Osteoblast (primary cell): ENCODE data around the gene OSBP. TPM values are rescaled to one million over a fixed set of nuclear protein-coding genes. Genes with fewer than 3 reads are reported as not detected.

Experiments
- DNase-seq: peaks from one replicate; pipeline ENCODE4 v3.0.0; 2011; ENCODE audit warnings: low spot score, mixed read lengths; ENCODE audit not compliant: insufficient read length; ENCODE audit errors: missing footprints
- H2AFZ ChIP-seq: 2 replicates; pipeline ENCODE4 v1.6.0; 2011; ENCODE audit warnings: mild to moderate bottlenecking, low read length
- H3K27ac ChIP-seq: 2 replicates; pipeline ENCODE4 v1.5.1; 2011; ENCODE audit warnings: mild to moderate bottlenecking, low read depth, low read length, moderate library complexity
- H3K27me3 ChIP-seq: 2 replicates; pipeline ENCODE4 v1.6.0; 2012; ENCODE audit warnings: mild to moderate bottlenecking, control low read depth, inconsistent platforms, low read length, moderate library complexity; ENCODE audit not compliant: insufficient read depth
- H3K36me3 ChIP-seq: 2 replicates; pipeline ENCODE4 v1.5.1; 2011; ENCODE audit warnings: mild to moderate bottlenecking, low read length, control low read depth, moderate library complexity; ENCODE audit not compliant: insufficient read depth
- H3K4me1 ChIP-seq: 2 replicates; pipeline ENCODE4 v1.5.1; 2011; ENCODE audit warnings: mild to moderate bottlenecking, low read length, control low read depth, moderate library complexity; ENCODE audit not compliant: insufficient read depth
- H3K4me2 ChIP-seq: 2 replicates; pipeline ENCODE4 v1.6.0; 2011; ENCODE audit warnings: mild to moderate bottlenecking, low read length; ENCODE audit not compliant: insufficient read depth
- H3K4me3 ChIP-seq: fragments of 200-600 bp; sonication (generic); 3 replicates; pipeline ENCODE4 v1.5.1; 2012; ENCODE audit warnings: mild to moderate bottlenecking, low read length, inconsistent platforms; ENCODE audit not compliant: insufficient read depth
- H3K79me2 ChIP-seq: 2 replicates; pipeline ENCODE4 v1.6.0; 2012; ENCODE audit warnings: mild to moderate bottlenecking, low read length, control low read depth, inconsistent platforms; ENCODE audit not compliant: insufficient read depth
- H3K9me3 ChIP-seq: 2 replicates; pipeline ENCODE4 v1.5.1; 2011; ENCODE audit warnings: low read depth, low read length, control low read depth
- H4K20me1 ChIP-seq: 2 replicates; pipeline ENCODE4 v1.6.0; 2012; ENCODE audit warnings: mild to moderate bottlenecking, low read length, control low read depth; ENCODE audit not compliant: insufficient read depth
- total RNA-seq: library from RNA; depleted of rRNA; stranded (reverse); fragments of >200 nt; gene quantifications from 2 replicates; pipeline ENCODE4 v1.2.3, GENCODE V29; 2012
- TF ChIP-seq, protein P1 (sequence below): IDR thresholded peaks from 2 replicates; pipeline ENCODE4 v1.5.1; 2011; ENCODE audit warnings: mild to moderate bottlenecking, low read depth, low read length, moderate library complexity; ENCODE audit errors: extremely low read depth

Gene OSBP
- total RNA-seq, 1 donor = 35.1 TPM

DNA sequence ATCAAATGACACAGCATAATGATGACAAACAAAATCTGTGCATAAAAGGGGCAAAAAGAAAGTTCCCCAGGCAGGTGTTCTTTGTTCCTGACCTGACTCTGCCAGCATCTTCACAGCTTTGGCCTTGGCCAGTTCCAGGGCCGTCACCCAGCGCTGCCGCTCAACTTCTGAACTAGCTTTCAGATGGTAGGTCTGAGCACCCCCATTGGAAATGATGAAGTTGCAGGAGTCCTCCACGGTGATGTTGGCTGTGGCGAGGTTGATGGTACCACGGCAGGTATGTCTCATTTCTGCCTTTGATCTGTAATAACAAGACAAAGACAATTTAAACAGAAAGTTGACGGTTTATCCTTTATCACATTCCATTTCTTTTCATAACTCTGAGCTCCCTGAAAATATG lies 5.3 kb downstream of the OSBP start:
- TF ChIP-seq, protein P1, sequence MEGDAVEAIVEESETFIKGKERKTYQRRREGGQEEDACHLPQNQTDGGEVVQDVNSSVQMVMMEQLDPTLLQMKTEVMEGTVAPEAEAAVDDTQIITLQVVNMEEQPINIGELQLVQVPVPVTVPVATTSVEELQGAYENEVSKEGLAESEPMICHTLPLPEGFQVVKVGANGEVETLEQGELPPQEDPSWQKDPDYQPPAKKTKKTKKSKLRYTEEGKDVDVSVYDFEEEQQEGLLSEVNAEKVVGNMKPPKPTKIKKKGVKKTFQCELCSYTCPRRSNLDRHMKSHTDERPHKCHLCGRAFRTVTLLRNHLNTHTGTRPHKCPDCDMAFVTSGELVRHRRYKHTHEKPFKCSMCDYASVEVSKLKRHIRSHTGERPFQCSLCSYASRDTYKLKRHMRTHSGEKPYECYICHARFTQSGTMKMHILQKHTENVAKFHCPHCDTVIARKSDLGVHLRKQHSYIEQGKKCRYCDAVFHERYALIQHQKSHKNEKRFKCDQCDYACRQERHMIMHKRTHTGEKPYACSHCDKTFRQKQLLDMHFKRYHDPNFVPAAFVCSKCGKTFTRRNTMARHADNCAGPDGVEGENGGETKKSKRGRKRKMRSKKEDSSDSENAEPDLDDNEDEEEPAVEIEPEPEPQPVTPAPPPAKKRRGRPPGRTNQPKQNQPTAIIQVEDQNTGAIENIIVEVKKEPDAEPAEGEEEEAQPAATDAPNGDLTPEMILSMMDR = no peak
- no peak for DNase-seq
- peaks cover 55% of the 10 kb centered on the region for H3K36me3 ChIP-seq

DNA sequence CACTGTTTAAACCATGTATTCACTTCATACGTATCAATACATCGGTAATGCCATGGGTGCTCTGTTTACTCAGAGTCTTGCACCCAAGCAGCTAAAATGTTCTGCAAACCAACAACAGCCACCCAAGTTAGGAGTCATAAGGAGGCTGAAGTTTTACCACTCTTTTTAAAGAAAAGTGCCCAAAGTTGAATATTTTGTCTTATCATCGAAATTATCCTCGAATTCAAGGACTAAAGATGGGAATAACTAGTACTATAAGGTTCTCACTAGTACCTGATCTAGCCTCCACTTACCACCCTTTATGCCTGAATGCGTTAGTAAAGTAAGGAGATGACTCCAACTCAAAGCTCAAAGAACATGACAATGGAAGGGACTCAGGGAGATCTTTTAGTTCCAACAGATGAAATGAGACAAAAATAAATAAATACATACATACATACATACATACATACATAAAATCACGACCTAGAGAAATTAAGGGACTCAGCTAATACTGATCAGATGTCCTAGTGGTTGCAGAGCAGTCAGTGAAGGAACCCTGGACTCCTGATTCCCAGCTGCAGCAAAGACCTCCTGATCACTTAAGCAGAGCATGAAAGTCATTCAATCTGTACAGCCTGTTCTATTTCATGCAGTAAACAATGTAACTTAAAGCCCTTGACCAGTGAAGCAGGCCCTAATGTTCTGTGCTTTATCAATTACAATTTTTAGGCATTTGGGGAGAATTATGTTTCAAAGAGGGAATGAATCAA lies 7.7 kb downstream of the OSBP start:
- Histone ChIP-seq H3K4me3 (no peak overlapping the region), H2AFZ (no peak overlapping the region), H3K79me2 (peaks cover 84% of the 10 kb centered on the region), H3K4me1 (peaks cover 12% of the 10 kb centered on the region), H3K4me2 (no peak overlapping the region), H4K20me1 (peaks cover 49% of the 10 kb centered on the region), H3K27me3 (no peaks in the 10 kb centered on the region), H3K36me3 (peaks cover 69% of the 10 kb centered on the region), H3K27ac (no peak overlapping the region), H3K9me3 (no peaks in the 10 kb centered on the region)
- TF ChIP-seq, protein P1 = no peak
- no peak for DNase-seq

More for the DNA sequence above, 5.3 kb downstream of the OSBP start:
- Histone ChIP-seq H3K4me2 (no peak overlapping the region), H3K4me1 (peaks cover 32% of the 10 kb centered on the region), H3K27ac (no peak overlapping the region), H3K27me3 (no peaks in the 10 kb centered on the region), H3K79me2 (peaks cover 90% of the 10 kb centered on the region), H3K4me3 (no peak overlapping the region), H4K20me1 (peaks cover 64% of the 10 kb centered on the region), H2AFZ (no peak overlapping the region), H3K9me3 (no peaks in the 10 kb centered on the region)

DNA sequence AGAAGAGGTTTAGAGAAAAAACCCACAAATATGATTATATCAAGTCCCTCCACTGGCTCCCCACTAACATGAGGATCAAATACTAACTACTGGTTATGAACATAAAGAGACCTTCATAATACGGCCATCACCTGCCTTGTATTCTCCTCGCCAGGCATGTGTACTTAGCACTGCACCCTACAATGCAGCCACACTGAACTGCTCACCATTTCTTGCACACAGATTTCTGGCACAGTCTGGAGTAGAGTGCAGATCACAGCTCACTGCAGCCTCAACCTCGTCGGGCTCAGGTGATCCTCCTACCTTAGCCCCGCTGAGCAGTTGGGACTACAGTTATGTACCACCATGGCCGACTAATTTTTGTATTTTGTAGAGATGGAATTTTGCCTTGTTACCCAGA lies 13.1 kb downstream of the OSBP start:
- Histone ChIP-seq H3K27me3 (no peaks in the 10 kb centered on the region), H3K4me3 (no peak overlapping the region), H3K79me2 (peaks cover 50% of the 10 kb centered on the region), H2AFZ (no peak overlapping the region), H3K36me3 (peaks cover 86% of the 10 kb centered on the region), H3K4me2 (no peak overlapping the region), H3K4me1 (no peaks in the 10 kb centered on the region), H3K27ac (no peak overlapping the region), H3K9me3 (no peaks in the 10 kb centered on the region), H4K20me1 (peaks cover 17% of the 10 kb centered on the region)
- no peak for DNase-seq
- TF ChIP-seq, protein P1 = no peak

DNA sequence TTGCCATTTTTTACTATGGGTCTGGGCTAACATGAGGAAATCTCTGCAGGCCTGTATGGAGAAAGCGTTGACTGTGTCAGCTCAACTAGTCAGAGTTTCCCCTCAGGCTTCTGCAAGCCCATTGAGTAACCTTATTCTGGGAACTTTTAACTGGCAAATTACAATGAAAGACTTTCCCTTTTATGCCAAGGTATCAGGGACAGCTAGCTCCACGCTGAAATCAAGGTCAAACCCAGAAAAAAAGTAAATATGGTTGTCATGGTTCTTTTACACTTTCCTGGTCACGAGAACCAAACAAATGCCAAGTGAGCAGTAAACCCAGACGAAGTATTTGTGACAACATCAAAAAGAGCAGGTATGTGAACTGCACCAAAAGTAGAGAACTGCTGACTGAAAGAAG lies 13.8 kb downstream of the OSBP start:
- DNase-seq = no peak
- peaks cover 45% of the 10 kb centered on the region for H3K79me2 ChIP-seq
- H3K4me3 ChIP-seq = no peak overlapping the region
- no peaks in the 10 kb centered on the region for H3K27me3 ChIP-seq
- no peak overlapping the region for H3K27ac ChIP-seq
- no peaks in the 10 kb centered on the region for H3K9me3 ChIP-seq
- H3K36me3 ChIP-seq = peaks cover 79% of the 10 kb centered on the region
- no peak overlapping the region for H2AFZ ChIP-seq
- no peak overlapping the region for H3K4me2 ChIP-seq
- peaks cover 15% of the 10 kb centered on the region for H4K20me1 ChIP-seq
- no peaks in the 10 kb centered on the region for H3K4me1 ChIP-seq
- TF ChIP-seq, protein P1 = no peak
